CD4-positive, alpha-beta T cell treated with Interleukin-6 for 4 hours (primary cell): Measurements from ENCODE around the gene LPCAT1.
"Not testable (repeated sequence)": the region's sequence is repeated elsewhere in the genome, so short reads cannot be mapped to it uniquely, and the experiment has no call there.

Source experiments
- DNase-seq: peaks from one replicate; pipeline ENCODE4 v3.0.0-alpha.2; 2020; ENCODE audit warnings: mixed read lengths

Gene LPCAT1

GRCh38 chr5:1507961-1508658 lies 15.7 kb downstream of the LPCAT1 start:
- no peak for DNase-seq

GRCh38 chr5:1507457-1507856 lies 16.3 kb downstream of the LPCAT1 start:
- no peak for DNase-seq

- no peak for DNase-seq
Measured at GRCh38 chr5:1507014-1507375, 16.8 kb downstream of the LPCAT1 start.

GRCh38 chr5:1506242-1507013 lies 17.3 kb downstream of the LPCAT1 start:
- no peak for DNase-seq

GRCh38 chr5:1505506-1506241 lies 18.1 kb downstream of the LPCAT1 start:
- no peak for DNase-seq

- not testable (repeated sequence) for DNase-seq
Measured at GRCh38 chr5:1505089-1505488, 18.7 kb downstream of the LPCAT1 start.

- DNase-seq: no peak
Measured at GRCh38 chr5:1504617-1505016, 19.1 kb downstream of the LPCAT1 start.

- DNase-seq: no peak
Measured at GRCh38 chr5:1504069-1504595, 19.6 kb downstream of the LPCAT1 start.

GRCh38 chr5:1503241-1504068 lies 20.3 kb downstream of the LPCAT1 start:
- DNase-seq: peak; percentile 25

- no peak for DNase-seq
Measured at GRCh38 chr5:1502737-1503120, 21.0 kb downstream of the LPCAT1 start.

GRCh38 chr5:1502046-1502736 lies 21.6 kb downstream of the LPCAT1 start:
- DNase-seq: no peak

GRCh38 chr5:1501372-1502045 lies 22.3 kb downstream of the LPCAT1 start:
- no peak for DNase-seq

GRCh38 chr5:1500411-1501091 lies 23.2 kb downstream of the LPCAT1 start:
- no peak for DNase-seq

- DNase-seq: no peak
Measured at GRCh38 chr5:1499851-1500250, 23.9 kb downstream of the LPCAT1 start.

- no peak for DNase-seq
Measured at GRCh38 chr5:1498623-1499416, 24.9 kb downstream of the LPCAT1 start.

GRCh38 chr5:1497795-1498622 lies 25.8 kb downstream of the LPCAT1 start:
- no peak for DNase-seq

- no peak for DNase-seq
Measured at GRCh38 chr5:1497242-1497777, 26.4 kb downstream of the LPCAT1 start.

- no peak for DNase-seq
Measured at GRCh38 chr5:1495525-1495897, 28.2 kb downstream of the LPCAT1 start.
